Right lobe of liver (tissue), 6 donors: ENCODE measurements around the gene KIF12. TPM values are rescaled to one million over a fixed set of nuclear protein-coding genes. Genes with fewer than 3 reads are reported as not detected.

Experiments
- ATAC-seq, 4 donors: fragments of 200-7000 bp; cut with Tn5 transposase; one replicate each; pipeline ENCODE4 v1.9.1; 2020; ENCODE audit warnings: mild to moderate bottlenecking in 4 of 4, moderate library complexity in 4 of 4
- DNase-seq, 3 donors: peaks; one replicate each; pipeline ENCODE4 v3.0.0-alpha.2; 2020
- H3K27ac ChIP-seq, 3 donors: fragments of 200-600 bp; one replicate each; pipeline ENCODE4 v1.8.0; 2022
- H3K27me3 ChIP-seq, 2 donors: fragments of 200-600 bp; one replicate each; pipeline ENCODE4 v1.8.0; 2022
- H3K36me3 ChIP-seq, 4 donors: fragments of 200-600 bp; sonication (generic) in 1 of 4; one replicate each; pipeline versions ENCODE4 v1.5.1 to v1.8.0; 2017 to 2022; ENCODE audit warnings: control low read depth in 1 of 4
- H3K4me1 ChIP-seq, 4 donors: fragments of 200-600 bp; sonication (generic) in 1 of 4; one replicate each; pipeline versions ENCODE4 v1.5.1 to v1.8.0; 2017 to 2022; ENCODE audit warnings: control low read depth in 1 of 4
- H3K4me3 ChIP-seq, 3 donors: fragments of 200-600 bp; one replicate each; pipeline ENCODE4 v1.8.0; 2022
- H3K9me3 ChIP-seq, 4 donors: fragments of 200-600 bp; sonication (generic) in 1 of 4; one replicate each; pipeline versions ENCODE4 v1.5.1 to v1.8.0; 2017 to 2022; ENCODE audit warnings: control low read depth in 1 of 4
- POLR2A ChIP-seq: fragments of 450-650 bp; IDR thresholded peaks from one replicate; pipeline ENCODE4 v1.6.1; 2017; ENCODE audit warnings: antibody characterized with exemption, mild to moderate bottlenecking
- WGBS: methylation state at CpG from one replicate; pipeline ENCODE4 v1.1.6; 2018; ENCODE audit warnings: low coverage, low lambda C conversion rate; ENCODE audit not compliant: insufficient coverage; ENCODE audit errors: missing lambda C conversion rate; 5-methylcytosine and 5-hydroxymethylcytosine counted together
- intact Hi-C, 2 donors: fragments of 100-400 bp; cut with DNase I; formaldehyde crosslinking; loops; one replicate each; pipeline versions ENCODE4 v1.11.2 to v1.14.1; 2022
- total RNA-seq, 6 experiments: library from RNA; depleted of rRNA in 2 of 6; stranded (reverse); fragments of >200 nt in 2 of 6; fragmentation: NEBNext Ultra II Directional in 3 of 6; extraction: Animal tissue kit (Norgen Biotek cat#: 25700) in 3 of 6; gene quantifications; one replicate each; pipeline versions ENCODE4 v1.1.0 to v1.2.4, GENCODE V29; 2016 to 2023
- TF ChIP-seq, protein P1 (sequence below), 4 donors: fragments of 200-600 bp in 3 of 4; fragments of 450-650 bp in 1 of 4; IDR thresholded peaks; one replicate each; pipeline versions ENCODE4 v1.5.1 to v1.8.0; 2016 to 2022; ENCODE audit warnings: antibody characterized with exemption in 4 of 4, mild to moderate bottlenecking in 2 of 4
- donor health status: DM: no; HTN: yes; CAD: no.
- donor health status: DM: no; HTN: no; CAD: no.
- donor health status: DM: no; HTN: no; CAD: no.
- donor health status: DM: no; HTN: yes; CAD: no.
- donor health status: DM: no; HTN: yes; CAD: no.

KIF12 gene
- total RNA-seq, 6 experiments from 2014 or later, result 3.1 to 24.3 (median 14.2) TPM

DNA sequence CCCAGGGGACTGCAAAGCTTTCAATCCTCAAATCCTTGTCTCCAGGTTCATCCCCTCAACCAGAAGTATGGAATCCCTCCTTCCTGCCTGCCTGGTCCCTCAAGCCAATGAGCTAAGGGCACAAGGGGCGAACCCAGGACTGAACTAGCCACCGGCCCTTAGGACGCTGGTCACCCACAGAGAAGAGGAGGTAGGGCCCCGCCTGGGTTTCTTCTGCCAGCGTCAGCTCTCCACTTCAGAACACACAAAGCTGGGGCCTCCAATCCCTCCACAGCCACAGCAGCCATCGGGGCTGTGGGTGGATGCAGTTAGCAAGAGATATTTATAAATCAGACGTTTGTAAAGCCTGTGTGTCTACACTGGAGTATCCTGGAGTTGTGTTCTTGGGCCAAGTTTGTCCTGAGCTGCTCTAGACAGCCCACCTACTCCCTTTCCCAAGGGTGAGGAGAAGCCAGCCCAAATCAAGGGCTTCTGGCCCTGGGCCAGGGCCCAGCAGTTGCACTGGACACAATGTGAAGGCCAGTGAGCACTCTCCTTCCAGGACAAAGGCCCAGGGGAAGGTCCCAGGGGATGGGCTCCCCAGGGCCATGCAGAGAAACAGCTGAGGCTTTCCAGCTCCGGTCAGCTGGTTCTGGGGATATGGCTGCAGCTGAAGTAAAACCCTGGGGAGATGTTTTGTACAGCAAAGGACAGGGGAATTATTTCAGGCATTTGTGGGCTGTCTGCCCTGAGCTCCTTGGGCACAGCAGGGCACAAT lies 39.9 kb downstream of the KIF12 start:
- WGBS, result 48% methylated on average over 3 of the region's 8 CpGs
- Histone ChIP-seq H3K36me3 (peaks cover 0 to 45% (median 26%) of the 10 kb centered on the region in 4 donors), H3K4me1 (peaks cover 0 to 6% (median 0%) of the 10 kb centered on the region in 4 donors), H3K9me3 (no peaks in the 10 kb centered on the region), H3K4me3 (no peak overlapping the region), H3K27ac (peak overlapping the region in 1 of 3 donors; percentile 49), H3K27me3 (no peaks in the 10 kb centered on the region)
- TF ChIP-seq POLR2A, result no peak
- TF ChIP-seq, protein P1, sequence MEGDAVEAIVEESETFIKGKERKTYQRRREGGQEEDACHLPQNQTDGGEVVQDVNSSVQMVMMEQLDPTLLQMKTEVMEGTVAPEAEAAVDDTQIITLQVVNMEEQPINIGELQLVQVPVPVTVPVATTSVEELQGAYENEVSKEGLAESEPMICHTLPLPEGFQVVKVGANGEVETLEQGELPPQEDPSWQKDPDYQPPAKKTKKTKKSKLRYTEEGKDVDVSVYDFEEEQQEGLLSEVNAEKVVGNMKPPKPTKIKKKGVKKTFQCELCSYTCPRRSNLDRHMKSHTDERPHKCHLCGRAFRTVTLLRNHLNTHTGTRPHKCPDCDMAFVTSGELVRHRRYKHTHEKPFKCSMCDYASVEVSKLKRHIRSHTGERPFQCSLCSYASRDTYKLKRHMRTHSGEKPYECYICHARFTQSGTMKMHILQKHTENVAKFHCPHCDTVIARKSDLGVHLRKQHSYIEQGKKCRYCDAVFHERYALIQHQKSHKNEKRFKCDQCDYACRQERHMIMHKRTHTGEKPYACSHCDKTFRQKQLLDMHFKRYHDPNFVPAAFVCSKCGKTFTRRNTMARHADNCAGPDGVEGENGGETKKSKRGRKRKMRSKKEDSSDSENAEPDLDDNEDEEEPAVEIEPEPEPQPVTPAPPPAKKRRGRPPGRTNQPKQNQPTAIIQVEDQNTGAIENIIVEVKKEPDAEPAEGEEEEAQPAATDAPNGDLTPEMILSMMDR (IDR thresholded peaks at IDR 0.05), result no peak
- intact Hi-C loops, result no loop called here
- ATAC-seq (peak; percentile 29 to 68 (median 58)), DNase-seq (peak in 1 of 3 donors; percentile 63)

- H3K4me1 ChIP-seq, result peaks cover 0 to 1% (median 0%) of the 10 kb centered on the region in 4 donors
Observed at GRCh38 chr9:114058688-114059046, 40.4 kb downstream of the KIF12 start.

DNA sequence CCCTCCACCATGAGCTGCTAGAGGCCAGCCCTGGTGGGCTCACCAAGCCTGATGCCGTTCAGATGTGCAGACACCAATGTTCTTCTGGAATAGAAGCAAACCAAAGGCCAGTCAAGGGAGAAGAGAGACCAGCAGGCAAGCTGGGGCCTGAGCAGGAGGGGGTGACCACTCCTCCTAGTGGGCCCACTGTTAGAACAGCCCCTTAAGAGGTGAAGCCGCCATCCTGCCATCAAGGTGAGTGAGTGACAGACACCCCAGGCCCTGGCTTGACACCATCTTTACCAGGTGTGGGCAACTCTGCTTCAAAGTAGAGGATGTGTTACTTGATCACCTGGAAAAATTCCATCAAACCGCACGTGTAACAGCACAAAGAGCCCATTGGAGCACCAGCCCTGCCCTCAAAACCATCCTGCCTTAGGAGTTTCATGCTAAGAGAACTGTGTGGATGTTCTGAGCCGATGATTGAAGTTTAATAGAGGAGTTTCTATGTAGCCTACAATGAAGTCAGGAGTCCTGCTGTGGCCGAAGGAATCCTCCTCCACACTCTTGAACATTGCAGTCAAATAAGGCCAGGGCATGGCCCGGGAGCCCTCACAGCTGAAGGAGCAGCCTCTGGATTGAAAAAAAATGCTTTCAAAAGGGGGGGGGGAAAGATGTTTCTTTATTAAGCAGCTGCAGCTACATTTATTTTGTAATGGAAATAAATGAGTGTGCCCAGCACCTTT lies 41.8 kb downstream of the KIF12 start:
- H3K27ac ChIP-seq, result no peak overlapping the region
- ATAC-seq, result no peak
- 67% methylated on average over 5 of the region's 7 CpGs for WGBS
- H3K9me3 ChIP-seq, result no peaks in the 10 kb centered on the region
- H3K36me3 ChIP-seq, result peaks cover 0 to 26% (median 16%) of the 10 kb centered on the region in 4 donors
- no peaks in the 10 kb centered on the region for H3K27me3 ChIP-seq
- no peak for TF ChIP-seq POLR2A
- TF ChIP-seq, protein P1 (IDR thresholded peaks at IDR 0.05), result no peak
- no peaks in the 10 kb centered on the region for H3K4me1 ChIP-seq
- DNase-seq, result peak in 1 of 3 donors; percentile 40
- intact Hi-C loops, result no loop called here
- no peak overlapping the region for H3K4me3 ChIP-seq

More at GRCh38 chr9:114058688-114059046, 40.4 kb downstream of the KIF12 start:
- DNase-seq (peak in 1 of 3 donors; percentile 60), ATAC-seq (peak; percentile 26 to 54 (median 40))
- WGBS, result 23% methylated on average over 4 of the region's 4 CpGs
- Histone ChIP-seq H3K9me3 (no peaks in the 10 kb centered on the region), H3K27ac (peak overlapping the region in 1 of 3 donors; percentile 49), H3K27me3 (no peaks in the 10 kb centered on the region), H3K36me3 (peaks cover 0 to 40% (median 24%) of the 10 kb centered on the region in 4 donors), H3K4me3 (no peak overlapping the region)
- intact Hi-C loops, result no loop called here
- TF ChIP-seq, protein P1 (IDR thresholded peaks at IDR 0.05), result no peak

- ATAC-seq (no peak), DNase-seq (peak in 1 of 3 donors; percentile 17)
- 90% methylated on average over 2 of the region's 5 CpGs for WGBS
- no peaks in the 10 kb centered on the region for H3K9me3 ChIP-seq
- intact Hi-C loops, result no loop called here
- H3K27ac ChIP-seq, result no peak overlapping the region
- H3K27me3 ChIP-seq, result no peaks in the 10 kb centered on the region
- TF ChIP-seq, protein P1 (IDR thresholded peaks at IDR 0.05), result no peak
- no peak for TF ChIP-seq POLR2A
- no peak overlapping the region for H3K4me3 ChIP-seq
- no peaks in the 10 kb centered on the region for H3K4me1 ChIP-seq
- H3K36me3 ChIP-seq, result peaks cover 0 to 18% (median 8%) of the 10 kb centered on the region in 4 donors
Observed at GRCh38 chr9:114056527-114056926, 42.6 kb downstream of the KIF12 start.
